ENCODE measurements around the gene FCRL2. TPM values are rescaled to one million over a fixed set of nuclear protein-coding genes. Genes with fewer than 3 reads are reported as not detected.

The FCRL2 gene, protein sequence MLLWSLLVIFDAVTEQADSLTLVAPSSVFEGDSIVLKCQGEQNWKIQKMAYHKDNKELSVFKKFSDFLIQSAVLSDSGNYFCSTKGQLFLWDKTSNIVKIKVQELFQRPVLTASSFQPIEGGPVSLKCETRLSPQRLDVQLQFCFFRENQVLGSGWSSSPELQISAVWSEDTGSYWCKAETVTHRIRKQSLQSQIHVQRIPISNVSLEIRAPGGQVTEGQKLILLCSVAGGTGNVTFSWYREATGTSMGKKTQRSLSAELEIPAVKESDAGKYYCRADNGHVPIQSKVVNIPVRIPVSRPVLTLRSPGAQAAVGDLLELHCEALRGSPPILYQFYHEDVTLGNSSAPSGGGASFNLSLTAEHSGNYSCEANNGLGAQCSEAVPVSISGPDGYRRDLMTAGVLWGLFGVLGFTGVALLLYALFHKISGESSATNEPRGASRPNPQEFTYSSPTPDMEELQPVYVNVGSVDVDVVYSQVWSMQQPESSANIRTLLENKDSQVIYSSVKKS
- total RNA-seq (2014; rRNA removed; shearing (Covaris generic)), result not detected in 2 replicates

DNA sequence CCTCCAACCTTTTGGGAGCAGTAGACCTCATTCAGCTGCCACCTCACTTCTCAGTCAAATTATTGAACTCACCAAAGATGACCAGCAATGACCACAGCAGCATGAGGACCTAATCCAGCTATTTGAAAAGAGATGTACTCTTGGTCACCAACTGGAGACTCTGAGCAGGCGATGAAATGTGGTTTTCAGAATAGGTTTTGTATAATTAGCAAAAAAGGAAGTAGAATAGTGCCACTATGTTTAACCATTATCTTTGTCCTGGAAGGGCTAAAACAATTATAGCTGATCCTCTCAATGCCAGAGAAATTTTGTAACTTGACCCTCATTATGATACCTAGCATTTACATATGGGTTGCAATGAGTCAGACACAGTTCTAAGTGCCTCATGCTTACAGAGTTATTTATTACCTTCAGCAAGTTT, at the start of gene FCRL2:
Gene FCRL2 (minus strand): TSS at position 162 of the 421 bp plus-strand sequence. CDS start 59 bp downstream, at position 103.
- Histone ChIP-seq H3K9me3 (replicated peaks) (no peaks in the 10 kb centered on the region), H3K27ac (no peak within 1 kb of the TSS), H3K4me3 (no peak within 1 kb of the TSS), H3K4me1 (replicated peaks) (no peaks in the 10 kb centered on the region), H3K27me3 (replicated peaks) (no peaks in the 10 kb centered on the region), H3K36me3 (no peaks in the 10 kb centered on the region)
- DNase-seq (ENCODE audit: low read depth in 1 of 2, low spot score in 2 of 2), result no peak

DNA sequence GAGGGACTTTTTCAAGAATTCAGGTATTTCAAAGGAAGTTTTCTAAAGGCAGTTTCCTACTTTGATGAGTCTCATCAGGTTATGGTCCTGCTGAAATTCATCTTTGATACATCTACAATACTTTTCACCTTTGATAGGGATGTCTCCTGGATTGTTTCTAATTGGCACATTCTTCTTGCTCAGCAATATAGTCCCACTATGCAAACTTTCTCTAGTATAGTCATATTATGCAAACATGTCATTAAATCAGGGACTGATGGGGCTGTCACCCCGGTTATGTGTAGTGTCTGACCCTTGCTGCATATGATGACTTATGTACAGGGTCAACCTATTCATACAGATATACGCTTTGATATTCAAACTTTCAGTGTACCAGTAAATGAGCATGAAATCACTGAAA, 43.4 kb upstream of the FCRL2 start:
- H3K27me3 ChIP-seq (replicated peaks), result peaks cover 6% of the 10 kb centered on the region; the same call in 1 of the 2 replicates
- H3K4me3 ChIP-seq, result no peak overlapping the region
- H3K9me3 ChIP-seq (replicated peaks), result no peaks in the 10 kb centered on the region
- no peaks in the 10 kb centered on the region for H3K36me3 ChIP-seq
- no peak for DNase-seq (ENCODE audit: low read depth in 1 of 2, low spot score in 2 of 2)
- no peaks in the 10 kb centered on the region for H3K4me1 ChIP-seq (replicated peaks)
- no peak overlapping the region for H3K27ac ChIP-seq

DNA sequence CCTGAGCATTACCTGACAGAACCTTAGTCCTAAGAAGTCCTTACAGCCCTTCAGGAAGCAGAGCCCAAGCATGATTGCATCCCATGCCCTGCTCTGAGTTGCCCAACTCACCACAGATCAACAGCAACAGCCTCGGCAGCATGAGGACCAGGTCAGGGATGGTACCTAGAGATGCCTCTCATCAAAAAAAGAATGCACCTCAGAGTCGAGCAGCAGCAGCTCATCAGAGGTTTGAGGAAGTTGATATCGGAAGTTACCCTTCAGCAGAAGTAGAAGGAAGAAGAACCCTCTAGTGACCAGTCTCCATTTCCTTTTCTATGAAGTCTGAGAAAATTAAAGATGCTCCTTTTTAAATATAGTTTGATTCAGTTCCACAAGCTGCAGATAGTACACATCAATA, 43.0 kb upstream of the FCRL2 start, which contains the start of gene FCRL1:
Gene FCRL1 (minus strand): TSS at position 225 of the 400 bp plus-strand sequence. CDS start 83 bp downstream, at position 142.
- no peaks in the 10 kb centered on the region for H3K9me3 ChIP-seq (replicated peaks)
- H3K4me1 ChIP-seq (replicated peaks), result no peaks in the 10 kb centered on the region
- no peaks in the 10 kb centered on the region for H3K36me3 ChIP-seq
- no peak for DNase-seq (ENCODE audit: low read depth in 1 of 2, low spot score in 2 of 2)
- no peak within 1 kb of the TSS for H3K4me3 ChIP-seq
- peaks cover 6% of the 10 kb centered on the region; the same call in 1 of the 2 replicates for H3K27me3 ChIP-seq (replicated peaks)
- H3K27ac ChIP-seq, result no peak within 1 kb of the TSS

DNA sequence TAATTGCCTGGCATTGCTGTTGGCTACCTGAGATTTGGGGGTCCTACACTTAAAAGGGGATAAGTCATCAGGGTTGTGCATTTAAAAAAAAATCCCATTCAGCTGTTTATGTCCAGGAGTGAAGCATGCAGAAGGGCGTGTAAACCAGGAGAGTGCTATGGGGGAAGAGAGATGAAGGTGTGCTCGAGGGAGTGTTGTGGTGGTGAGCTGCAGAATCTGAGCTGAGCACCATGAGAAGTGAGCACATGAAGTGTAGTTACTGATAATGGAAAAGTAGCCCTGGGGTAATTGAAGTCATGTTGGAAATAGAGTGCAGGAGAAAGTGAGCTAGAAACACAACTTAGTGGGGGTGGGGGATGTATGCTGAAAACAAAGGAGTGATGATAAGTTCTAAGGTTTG, 42.3 kb upstream of the FCRL2 start:
- H3K27ac ChIP-seq, result no peak overlapping the region
- no peak overlapping the region for H3K4me3 ChIP-seq
- DNase-seq (ENCODE audit: low read depth in 1 of 2, low spot score in 2 of 2), result no peak
- no peaks in the 10 kb centered on the region for H3K9me3 ChIP-seq (replicated peaks)
- H3K27me3 ChIP-seq (replicated peaks), result peaks cover 6% of the 10 kb centered on the region; the same call in 1 of the 2 replicates
- H3K36me3 ChIP-seq, result no peaks in the 10 kb centered on the region
- H3K4me1 ChIP-seq (replicated peaks), result no peaks in the 10 kb centered on the region

DNA sequence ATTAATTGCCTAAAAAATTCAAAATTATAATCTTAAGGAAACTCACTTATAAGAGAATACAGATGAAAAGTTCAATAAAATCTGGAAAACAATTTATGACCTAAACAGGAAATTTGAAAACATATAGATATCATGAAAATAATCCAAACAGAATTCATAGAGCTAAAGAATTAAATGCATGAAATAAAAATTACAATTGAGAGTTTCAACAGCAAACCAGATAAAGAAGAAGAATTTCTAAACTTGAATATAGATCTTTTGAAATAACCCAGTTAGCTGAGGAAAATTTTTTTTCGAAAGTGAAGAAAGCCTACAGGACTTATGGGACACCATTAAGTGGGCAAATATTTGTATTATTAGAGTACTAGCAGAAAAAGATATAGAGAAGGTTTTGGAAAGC, 36.3 kb upstream of the FCRL2 start:
- Histone ChIP-seq H3K4me1 (replicated peaks) (no peaks in the 10 kb centered on the region), H3K4me3 (no peak overlapping the region), H3K27me3 (replicated peaks) (no peaks in the 10 kb centered on the region), H3K36me3 (no peaks in the 10 kb centered on the region), H3K9me3 (replicated peaks) (no peaks in the 10 kb centered on the region), H3K27ac (no peak overlapping the region)
- DNase-seq (ENCODE audit: low read depth in 1 of 2, low spot score in 2 of 2), result no peak

DNA sequence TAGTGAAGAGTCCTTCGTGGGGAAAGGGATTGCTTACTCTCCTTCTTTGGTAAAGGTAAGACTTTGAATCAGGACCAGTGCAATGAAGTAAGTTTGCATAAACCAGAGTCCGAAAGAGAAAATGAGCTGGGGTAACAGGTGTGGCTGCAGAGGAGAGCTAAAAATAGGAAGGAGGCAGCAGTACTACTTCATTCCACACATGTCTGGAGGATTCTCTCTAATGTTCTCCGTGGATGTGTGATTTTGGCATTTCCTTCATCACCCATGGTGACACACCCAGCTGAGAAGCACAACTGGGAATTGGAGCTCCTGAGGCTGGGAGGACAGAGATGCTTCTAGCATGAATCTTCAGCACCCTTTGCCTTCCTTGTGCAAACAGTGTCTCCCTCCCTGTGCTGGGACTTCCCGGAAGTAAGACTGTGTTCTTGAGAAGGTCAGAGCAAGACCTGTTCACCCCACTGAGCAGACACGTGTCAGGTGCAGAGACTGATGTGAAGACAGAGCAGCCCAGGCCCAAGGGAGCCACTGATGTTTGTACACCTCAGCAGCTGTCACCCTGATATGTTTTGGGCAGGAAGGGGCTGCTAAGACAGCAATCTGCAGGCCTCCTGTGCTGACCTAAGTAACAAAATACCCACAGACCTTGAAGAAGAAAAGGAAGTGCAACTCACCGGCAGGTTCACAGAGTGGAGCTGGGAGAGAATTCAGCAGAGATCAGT, 29.7 kb upstream of the FCRL2 start:
- no peak overlapping the region for H3K4me3 ChIP-seq
- H3K27me3 ChIP-seq (replicated peaks), result no peaks in the 10 kb centered on the region

DNA sequence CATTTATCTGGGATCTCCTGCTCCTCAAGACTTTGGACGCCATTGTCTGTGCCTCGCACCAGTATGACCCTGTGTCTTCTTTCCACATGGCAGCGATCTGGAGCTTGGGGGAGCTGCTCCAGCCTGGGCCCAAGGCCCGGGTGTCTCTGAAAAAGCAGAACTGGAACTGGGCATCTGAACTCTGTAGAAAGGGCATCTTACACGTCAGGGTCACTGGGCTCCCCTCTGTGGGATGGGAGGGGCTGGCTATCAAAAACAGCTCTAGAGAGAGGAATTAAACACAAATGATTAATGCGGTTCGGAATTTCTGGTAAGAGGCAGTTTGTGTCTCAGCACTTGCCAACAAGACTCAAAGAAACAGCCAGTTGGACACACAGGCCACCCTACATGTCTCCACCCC, 26.9 kb upstream of the FCRL2 start:
- H3K36me3 ChIP-seq, result no peaks in the 10 kb centered on the region

More for the DNA sequence above, 29.7 kb upstream of the FCRL2 start:
- Histone ChIP-seq H3K9me3 (replicated peaks) (0 out of 2 replicates have a peak, but pooled peaks cover 2% of the 10 kb centered on the region), H3K27ac (no peak overlapping the region), H3K4me1 (replicated peaks) (no peaks in the 10 kb centered on the region), H3K36me3 (no peaks in the 10 kb centered on the region)
- DNase-seq (ENCODE audit: low read depth in 1 of 2, low spot score in 2 of 2), result no peak

DNA sequence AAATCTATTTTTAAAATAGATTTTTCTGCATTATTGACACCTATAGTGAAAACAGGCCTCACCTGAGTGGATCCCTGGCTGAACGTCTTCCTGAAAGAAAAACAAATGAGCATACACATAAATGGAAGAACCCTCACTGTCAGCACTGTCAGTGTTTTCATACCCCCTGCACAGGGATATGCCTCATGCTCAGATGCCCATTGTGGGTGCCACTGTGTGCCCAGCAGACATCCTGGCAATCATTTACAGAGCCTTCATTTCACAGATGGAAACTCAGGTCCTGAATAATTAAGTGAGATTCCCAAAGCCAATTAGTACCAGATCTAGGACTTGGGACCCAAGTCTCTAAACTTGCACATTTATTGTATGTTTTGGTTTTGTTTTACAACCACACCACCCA, 23.1 kb upstream of the FCRL2 start:
- DNase-seq (ENCODE audit: low read depth in 1 of 2, low spot score in 2 of 2), result no peak
- Histone ChIP-seq H3K36me3 (no peaks in the 10 kb centered on the region), H3K27me3 (replicated peaks) (no peaks in the 10 kb centered on the region), H3K9me3 (replicated peaks) (0 out of 2 replicates have a peak, but pooled peaks cover 2% of the 10 kb centered on the region), H3K4me3 (no peak overlapping the region), H3K4me1 (replicated peaks) (no peaks in the 10 kb centered on the region), H3K27ac (no peak overlapping the region)

More for the DNA sequence above, 26.9 kb upstream of the FCRL2 start:
- Histone ChIP-seq H3K4me3 (no peak overlapping the region), H3K9me3 (replicated peaks) (0 out of 2 replicates have a peak, but pooled peaks cover 2% of the 10 kb centered on the region), H3K27me3 (replicated peaks) (no peaks in the 10 kb centered on the region), H3K27ac (no peak overlapping the region), H3K4me1 (replicated peaks) (no peaks in the 10 kb centered on the region)
- DNase-seq (ENCODE audit: low read depth in 1 of 2, low spot score in 2 of 2), result no peak

DNA sequence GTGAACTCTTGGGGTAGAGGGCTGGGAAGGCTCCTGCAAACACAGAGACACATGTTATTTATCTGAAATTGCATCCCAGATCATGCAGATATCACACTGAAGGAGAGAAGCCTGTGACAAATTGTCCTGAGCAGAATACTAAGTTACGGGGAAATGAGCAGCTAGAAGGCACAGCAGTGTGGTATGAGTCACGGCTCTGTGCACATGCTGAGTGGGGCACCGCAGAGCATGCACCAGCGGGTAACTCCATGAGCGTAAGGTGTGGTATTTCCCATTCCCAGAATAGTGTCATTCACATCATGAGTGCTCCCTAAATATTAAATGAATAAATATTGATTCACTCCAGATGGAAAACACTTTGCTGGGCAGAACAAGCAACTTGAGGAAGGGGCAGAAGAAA, 21.3 kb upstream of the FCRL2 start:
- no peak overlapping the region for H3K4me3 ChIP-seq
- DNase-seq (ENCODE audit: low read depth in 1 of 2, low spot score in 2 of 2), result no peak
- no peaks in the 10 kb centered on the region for H3K36me3 ChIP-seq
- H3K27me3 ChIP-seq (replicated peaks), result no peaks in the 10 kb centered on the region
- H3K4me1 ChIP-seq (replicated peaks), result no peaks in the 10 kb centered on the region
- H3K27ac ChIP-seq, result no peak overlapping the region
- H3K9me3 ChIP-seq (replicated peaks), result 0 out of 2 replicates have a peak, but pooled peaks cover 2% of the 10 kb centered on the region

DNA sequence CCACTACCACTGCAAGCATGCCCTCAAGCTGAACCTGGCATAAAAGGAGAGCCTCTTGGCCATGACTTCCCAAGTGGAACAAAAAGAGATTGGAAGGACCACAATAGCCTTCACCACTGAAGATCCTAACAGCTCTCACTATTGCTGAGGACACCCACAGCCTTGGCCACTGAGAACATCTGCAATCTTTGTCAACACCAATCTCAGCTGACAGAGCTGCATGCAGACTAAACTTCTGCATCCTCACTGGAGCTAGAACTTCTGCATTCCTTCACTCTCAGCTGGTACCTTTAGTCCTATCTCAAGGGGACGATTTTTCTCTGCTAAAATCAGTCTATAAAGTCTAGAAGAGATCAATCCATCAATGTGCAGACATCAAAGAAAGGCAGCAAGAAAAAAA, 8.3 kb upstream of the FCRL2 start:
- no peaks in the 10 kb centered on the region for H3K36me3 ChIP-seq
- no peak overlapping the region for H3K4me3 ChIP-seq
- no peak for DNase-seq (ENCODE audit: low read depth in 1 of 2, low spot score in 2 of 2)
- H3K27ac ChIP-seq, result no peak overlapping the region
- no peaks in the 10 kb centered on the region for H3K4me1 ChIP-seq (replicated peaks)
- H3K9me3 ChIP-seq (replicated peaks), result no peaks in the 10 kb centered on the region
- no peaks in the 10 kb centered on the region for H3K27me3 ChIP-seq (replicated peaks)

DNA sequence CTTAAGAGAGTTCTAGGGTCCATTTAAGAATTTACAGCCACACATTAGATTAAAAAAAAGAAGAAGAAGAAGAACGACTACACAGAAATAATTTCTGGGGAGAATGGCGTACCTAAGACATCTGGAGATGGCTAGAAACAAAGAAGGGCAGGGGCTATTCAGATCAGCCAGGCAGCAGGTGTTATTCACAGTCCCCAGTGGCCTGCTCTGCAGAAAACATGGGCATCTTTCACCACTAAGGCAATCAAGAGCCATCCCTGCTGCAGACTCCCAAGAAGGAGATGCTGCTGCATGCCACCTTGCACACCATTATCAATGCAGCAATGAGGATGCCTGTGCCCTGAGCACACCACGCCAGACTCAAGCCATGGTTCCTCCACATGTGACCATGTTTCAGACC, 7.9 kb upstream of the FCRL2 start:
- no peak for DNase-seq (ENCODE audit: low read depth in 1 of 2, low spot score in 2 of 2)
- Histone ChIP-seq H3K27me3 (replicated peaks) (no peaks in the 10 kb centered on the region), H3K9me3 (replicated peaks) (no peaks in the 10 kb centered on the region), H3K4me3 (no peak overlapping the region), H3K27ac (no peak overlapping the region), H3K36me3 (no peaks in the 10 kb centered on the region), H3K4me1 (replicated peaks) (no peaks in the 10 kb centered on the region)

DNA sequence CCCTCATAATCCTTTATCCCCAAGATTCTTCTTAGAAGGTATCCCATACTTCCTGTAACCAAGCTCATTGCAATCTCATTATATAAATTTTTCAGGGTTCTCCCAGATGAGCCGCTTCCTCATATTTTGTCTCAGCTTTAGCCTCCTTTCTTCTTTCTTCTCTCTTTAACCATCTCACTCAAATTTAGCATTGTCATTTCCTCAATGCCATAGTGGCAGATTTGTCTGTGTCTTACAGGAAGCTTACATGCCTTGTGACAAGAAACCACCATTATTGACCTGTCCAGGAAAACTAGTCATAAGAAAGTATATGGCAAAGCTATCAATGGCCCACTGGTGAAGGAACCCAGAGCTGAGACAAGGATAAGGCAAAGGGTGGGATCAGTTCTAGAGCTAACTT, 6.0 kb upstream of the FCRL2 start:
- Histone ChIP-seq H3K9me3 (replicated peaks) (no peaks in the 10 kb centered on the region), H3K4me3 (no peak overlapping the region), H3K4me1 (replicated peaks) (no peaks in the 10 kb centered on the region), H3K27ac (no peak overlapping the region), H3K36me3 (no peaks in the 10 kb centered on the region), H3K27me3 (replicated peaks) (no peaks in the 10 kb centered on the region)
- no peak for DNase-seq (ENCODE audit: low read depth in 1 of 2, low spot score in 2 of 2)

DNA sequence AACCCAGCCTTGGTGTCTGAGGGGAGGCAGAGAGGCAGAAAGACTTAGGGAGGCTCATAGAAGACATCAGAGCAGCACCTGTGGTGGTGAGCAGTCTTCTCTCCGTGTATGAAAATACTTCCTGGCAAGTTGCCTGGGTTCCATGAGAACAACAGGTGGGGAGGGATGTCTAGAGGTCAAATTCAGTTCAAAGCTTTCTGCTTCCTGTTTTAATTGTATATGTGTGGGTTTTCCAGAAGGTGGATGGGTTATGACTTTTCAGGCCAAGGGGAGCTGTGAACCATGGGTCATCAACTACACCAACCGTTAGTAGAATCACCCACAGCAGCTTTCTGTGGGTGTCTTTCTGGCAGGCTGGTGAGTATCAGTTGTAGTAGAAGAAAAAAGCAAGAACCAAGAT, 4.1 kb upstream of the FCRL2 start:
- no peak overlapping the region for H3K27ac ChIP-seq
- no peaks in the 10 kb centered on the region for H3K9me3 ChIP-seq (replicated peaks)
- H3K4me1 ChIP-seq (replicated peaks), result no peaks in the 10 kb centered on the region
- H3K4me3 ChIP-seq, result no peak overlapping the region
- no peaks in the 10 kb centered on the region for H3K27me3 ChIP-seq (replicated peaks)
- no peak for DNase-seq (ENCODE audit: low read depth in 1 of 2, low spot score in 2 of 2)
- H3K36me3 ChIP-seq, result no peaks in the 10 kb centered on the region
